Activated naive CD8-positive, alpha-beta T cell (primary cell): Measurements from ENCODE around the gene FASN.

Source experiments
- H3K27ac Mint-ChIP-seq: one replicate; pipeline ENCODE4 v1.8.0; 2021; ENCODE audit warnings: mixed read lengths
- H3K27me3 Mint-ChIP-seq: one replicate; pipeline ENCODE4 v1.8.0; 2021; ENCODE audit warnings: mixed read lengths
- H3K36me3 Mint-ChIP-seq: one replicate; pipeline ENCODE4 v1.8.0; 2021; ENCODE audit warnings: mixed read lengths
- H3K4me1 Mint-ChIP-seq: one replicate; pipeline ENCODE4 v1.8.0; 2021; ENCODE audit warnings: low read depth, mixed read lengths
- H3K4me3 Mint-ChIP-seq: one replicate; pipeline ENCODE4 v1.8.0; 2021; ENCODE audit warnings: mild to moderate bottlenecking, mixed read lengths
- H3K9me3 Mint-ChIP-seq: one replicate; pipeline ENCODE4 v1.8.0; 2021; ENCODE audit warnings: low read depth, mixed read lengths

FASN gene

DNA sequence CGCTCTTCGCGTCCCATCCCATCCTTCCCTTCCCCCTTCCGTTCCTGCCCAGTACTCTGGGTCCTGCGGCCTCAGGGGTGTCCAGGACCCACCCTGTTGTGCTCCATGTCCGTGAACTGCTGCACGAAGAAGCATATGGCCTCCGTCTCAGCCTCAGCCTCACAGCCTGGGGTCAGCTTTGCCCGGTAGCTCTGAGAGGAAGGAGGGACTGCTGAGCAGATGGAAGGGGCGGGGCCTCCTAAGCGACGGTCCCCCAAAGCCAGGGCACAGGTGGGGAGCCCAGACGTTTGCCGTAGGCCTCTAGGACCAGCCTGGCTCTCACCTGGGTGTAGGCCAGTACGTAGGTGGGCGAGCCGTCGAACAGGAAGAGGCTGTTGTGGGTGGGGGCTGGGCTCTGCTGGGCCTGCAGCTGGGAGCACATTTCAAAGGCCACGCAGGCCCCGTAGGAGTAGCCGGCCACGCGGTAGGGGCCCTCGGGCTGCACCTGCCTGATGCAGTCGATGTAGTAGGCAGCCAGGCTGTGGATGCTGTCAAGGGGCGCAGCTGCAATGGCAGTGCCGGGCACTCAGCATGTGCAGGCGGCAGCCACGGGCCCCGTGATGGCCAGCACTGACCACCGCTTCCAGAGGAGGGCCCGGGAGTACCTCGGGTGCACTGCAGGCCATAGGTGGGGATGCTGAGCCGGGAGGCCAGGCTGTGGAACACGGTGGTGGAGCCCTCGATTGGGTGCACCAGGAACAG, 17.8 kb downstream of the FASN start:
- Mint-ChIP-seq H3K27ac (no peak overlapping the region), H3K9me3 (no peaks in the 10 kb centered on the region), H3K4me3 (no peak overlapping the region), H3K27me3 (no peaks in the 10 kb centered on the region), H3K36me3 (peaks cover 2% of the 10 kb centered on the region), H3K4me1 (no peaks in the 10 kb centered on the region)

DNA sequence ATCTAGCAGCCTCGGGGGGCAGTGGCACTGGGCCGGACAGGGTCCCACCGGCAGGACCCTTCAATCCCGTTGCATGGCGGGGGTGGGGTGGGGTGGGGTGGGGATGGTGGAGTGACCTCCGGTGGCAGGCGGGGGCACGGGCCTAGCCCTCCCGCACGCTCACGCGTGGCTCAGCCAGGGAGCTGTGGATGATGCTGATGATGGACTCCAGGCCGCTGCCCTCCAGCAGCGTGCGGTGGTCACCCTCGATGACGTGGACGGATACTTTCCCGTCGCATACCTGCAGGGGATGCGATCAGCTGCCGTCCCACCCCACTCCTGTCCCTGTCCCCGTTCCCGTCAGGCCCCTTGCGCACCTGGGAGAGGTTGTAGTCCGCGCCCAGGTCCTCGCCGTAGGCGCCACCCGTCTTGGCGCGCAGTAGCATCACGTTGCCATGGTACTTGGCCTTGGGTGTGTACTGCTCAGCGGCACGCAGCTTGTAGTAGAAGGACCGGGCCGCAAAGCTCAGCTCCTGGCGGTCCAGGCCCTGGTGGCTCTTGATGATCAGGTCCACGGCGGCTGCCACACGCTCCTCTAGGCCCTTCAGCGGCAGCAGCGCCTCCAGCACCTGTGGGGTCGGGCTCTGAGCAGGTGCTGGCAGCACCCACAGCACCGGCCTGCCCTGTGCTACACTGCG, 18.9 kb downstream of the FASN start:
- no peak overlapping the region for H3K4me3 Mint-ChIP-seq
- peaks cover 2% of the 10 kb centered on the region for H3K36me3 Mint-ChIP-seq
- no peaks in the 10 kb centered on the region for H3K4me1 Mint-ChIP-seq

DNA sequence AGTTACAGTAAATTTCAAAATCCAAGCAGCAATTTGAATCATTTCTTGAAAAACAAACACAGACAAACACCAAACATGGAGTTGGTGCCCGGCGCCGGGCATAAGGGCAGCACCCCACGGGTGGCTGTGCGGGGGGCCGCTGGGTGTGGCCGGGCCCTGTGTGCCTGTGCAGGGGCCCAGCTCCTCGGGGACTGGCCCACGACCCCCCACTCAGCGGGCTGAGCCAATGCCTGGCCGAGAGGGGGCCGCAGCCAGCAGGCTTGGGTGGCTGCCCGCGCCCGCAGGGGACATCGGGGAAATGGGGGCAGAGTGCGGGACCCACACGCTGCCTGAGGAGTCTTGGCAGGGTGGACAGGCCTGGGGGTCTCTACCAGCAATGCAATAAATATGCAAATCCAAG, 19.6 kb downstream of the FASN start:
- Mint-ChIP-seq H3K4me3 (no peak overlapping the region), H3K4me1 (no peaks in the 10 kb centered on the region), H3K27me3 (no peaks in the 10 kb centered on the region), H3K36me3 (peaks cover 2% of the 10 kb centered on the region), H3K9me3 (no peaks in the 10 kb centered on the region), H3K27ac (no peak overlapping the region)

More for the DNA sequence above, 18.9 kb downstream of the FASN start:
- Mint-ChIP-seq H3K27ac (no peak overlapping the region), H3K9me3 (no peaks in the 10 kb centered on the region), H3K27me3 (no peaks in the 10 kb centered on the region)

DNA sequence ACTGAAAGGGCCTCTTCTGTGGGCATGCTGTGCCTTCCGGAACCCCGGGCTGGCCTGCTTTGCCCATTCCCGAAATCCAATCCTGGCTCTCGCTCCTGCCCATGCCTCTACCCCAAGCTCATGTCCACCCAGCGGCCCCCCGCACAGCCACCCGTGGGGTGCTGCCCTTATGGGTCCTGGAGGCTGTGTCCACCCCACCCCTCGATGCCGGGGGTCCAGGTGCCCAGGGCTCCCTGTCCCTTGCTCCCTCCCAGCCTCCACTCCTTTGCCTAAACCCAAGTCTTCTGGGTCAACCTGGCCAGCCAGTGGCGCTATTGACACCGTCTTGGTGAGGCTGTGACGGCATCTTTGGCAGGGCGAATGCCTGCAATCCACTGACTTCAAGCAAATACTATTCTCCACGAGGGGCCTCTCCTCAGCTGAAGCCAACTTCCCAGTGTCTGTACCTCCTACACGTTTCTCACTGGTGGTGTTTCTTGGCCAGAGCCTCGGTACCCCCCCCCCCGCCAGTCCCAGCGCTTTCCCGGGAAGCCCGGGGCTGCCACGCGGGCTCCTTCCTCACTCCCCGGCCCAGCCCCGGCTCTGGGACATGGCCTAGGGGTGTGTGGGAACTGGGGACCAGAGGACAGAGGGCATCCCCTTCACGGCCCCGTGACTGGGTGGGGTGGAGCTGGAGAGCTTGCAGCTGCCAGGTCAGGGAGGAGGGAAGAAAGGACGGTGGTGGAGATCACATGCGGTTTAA, 20.2 kb downstream of the FASN start:
- H3K27me3 Mint-ChIP-seq = no peaks in the 10 kb centered on the region
- H3K4me1 Mint-ChIP-seq = no peaks in the 10 kb centered on the region
- H3K36me3 Mint-ChIP-seq = peaks cover 2% of the 10 kb centered on the region
- no peak overlapping the region for H3K4me3 Mint-ChIP-seq
- no peak overlapping the region for H3K27ac Mint-ChIP-seq
- H3K9me3 Mint-ChIP-seq = no peaks in the 10 kb centered on the region

DNA sequence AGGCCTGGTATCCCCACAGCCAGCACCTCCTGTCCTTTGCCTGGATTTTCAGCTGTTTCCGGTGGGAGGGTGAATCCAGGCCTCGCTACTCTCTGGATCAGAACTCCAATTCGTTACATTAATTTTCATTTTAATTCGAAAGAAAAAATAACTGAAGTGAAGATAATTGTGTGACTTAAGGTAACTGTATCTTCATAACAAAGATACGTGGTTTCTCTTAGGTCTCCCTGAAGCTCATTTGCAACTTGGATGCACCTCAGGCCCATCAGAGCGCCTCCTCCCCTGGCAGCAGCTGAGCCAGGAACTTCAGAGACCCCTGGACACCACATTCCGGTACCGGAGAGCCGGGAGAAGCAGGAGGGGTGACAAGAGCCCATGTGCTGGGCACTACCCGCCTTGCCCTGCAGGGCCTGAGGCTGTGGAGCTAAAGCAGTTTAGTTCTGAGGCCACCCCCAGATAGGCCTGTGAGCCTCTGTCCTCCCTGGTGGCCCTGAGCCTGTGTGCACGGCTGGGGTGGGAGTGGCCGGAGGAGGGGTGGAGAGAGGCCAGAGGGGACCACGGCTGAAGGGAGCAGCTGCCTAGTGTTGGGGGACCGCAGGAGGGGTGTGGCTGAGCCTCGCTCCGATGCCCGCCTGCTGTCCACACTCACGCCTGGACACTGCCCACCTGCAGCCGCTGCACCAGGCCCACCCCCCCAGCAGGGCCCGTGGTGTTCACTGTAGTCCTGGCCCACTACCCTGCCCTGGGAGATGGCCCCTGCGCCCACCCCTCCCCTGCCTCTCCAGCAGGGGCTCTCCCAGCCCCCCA, 21.0 kb downstream of the FASN start:
- H3K4me3 Mint-ChIP-seq = no peak overlapping the region
- no peaks in the 10 kb centered on the region for H3K4me1 Mint-ChIP-seq

DNA sequence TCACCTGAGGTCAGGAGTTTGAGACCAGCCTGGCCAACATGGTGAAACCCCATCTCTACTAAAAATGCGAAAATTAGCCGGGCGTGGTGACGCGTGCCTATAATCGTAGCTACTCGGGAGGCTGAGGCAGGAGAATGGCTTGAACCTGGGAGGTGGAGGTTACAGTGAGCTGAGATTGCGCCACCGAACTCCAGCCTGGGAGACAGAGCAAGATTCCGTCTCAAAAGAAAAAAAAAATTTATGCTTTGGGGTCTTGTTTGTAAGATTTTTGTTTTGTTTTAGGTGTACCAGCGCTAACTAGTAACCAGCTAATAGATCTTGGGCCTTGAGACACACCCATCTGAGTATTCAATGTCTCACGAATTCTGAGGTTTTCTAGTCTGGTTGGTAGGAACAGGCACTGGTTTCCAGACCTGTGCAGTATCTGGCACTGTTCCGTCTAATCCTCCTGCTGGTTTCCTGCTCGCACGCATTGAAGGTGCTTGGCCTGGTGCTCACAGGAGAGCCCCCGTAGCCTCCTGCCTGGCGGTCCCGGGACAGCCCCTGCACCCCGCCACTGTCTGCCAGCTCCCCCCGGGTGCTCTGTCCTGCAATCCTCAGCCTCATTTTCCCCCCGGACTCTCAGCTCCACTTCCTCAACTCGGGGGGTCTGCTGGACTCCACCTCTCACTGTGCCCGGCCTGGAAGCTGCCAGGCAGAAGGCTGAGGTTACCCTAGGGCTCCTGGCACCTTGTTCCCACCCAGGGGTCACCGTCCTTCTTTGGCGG, 21.8 kb downstream of the FASN start:
- peaks cover 2% of the 10 kb centered on the region for H3K36me3 Mint-ChIP-seq

More for the DNA sequence above, 21.0 kb downstream of the FASN start:
- H3K27me3 Mint-ChIP-seq = no peaks in the 10 kb centered on the region
- H3K27ac Mint-ChIP-seq = no peak overlapping the region
- peaks cover 2% of the 10 kb centered on the region for H3K36me3 Mint-ChIP-seq
- H3K9me3 Mint-ChIP-seq = no peaks in the 10 kb centered on the region

DNA sequence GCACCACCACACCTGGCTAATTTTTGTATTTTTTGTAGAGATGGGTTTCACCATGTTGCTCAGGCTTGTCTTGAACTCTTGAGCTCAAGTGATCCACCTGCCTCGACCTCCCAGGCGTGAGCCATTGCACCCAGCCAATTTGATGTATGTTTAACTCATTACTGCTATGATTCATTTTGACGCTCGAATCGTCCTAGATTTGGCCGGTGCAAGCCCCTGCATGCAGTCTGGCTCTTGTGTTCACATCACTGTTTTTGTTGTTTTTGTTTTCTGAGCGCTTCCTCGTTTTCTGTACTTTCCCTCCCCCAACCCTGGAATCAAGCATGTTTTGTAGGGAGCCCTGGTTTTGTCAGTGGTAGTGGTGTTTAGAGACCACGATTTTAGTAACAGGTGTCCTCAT, 24.6 kb downstream of the FASN start:
- H3K36me3 Mint-ChIP-seq = peaks cover 2% of the 10 kb centered on the region
- H3K4me1 Mint-ChIP-seq = no peaks in the 10 kb centered on the region
- H3K27me3 Mint-ChIP-seq = no peaks in the 10 kb centered on the region
- H3K4me3 Mint-ChIP-seq = no peak overlapping the region
- no peaks in the 10 kb centered on the region for H3K9me3 Mint-ChIP-seq
- H3K27ac Mint-ChIP-seq = no peak overlapping the region

More for the DNA sequence above, 21.8 kb downstream of the FASN start:
- H3K27ac Mint-ChIP-seq = no peak overlapping the region
- H3K4me1 Mint-ChIP-seq = no peaks in the 10 kb centered on the region
- no peaks in the 10 kb centered on the region for H3K9me3 Mint-ChIP-seq
- H3K27me3 Mint-ChIP-seq = no peaks in the 10 kb centered on the region
- no peak overlapping the region for H3K4me3 Mint-ChIP-seq

DNA sequence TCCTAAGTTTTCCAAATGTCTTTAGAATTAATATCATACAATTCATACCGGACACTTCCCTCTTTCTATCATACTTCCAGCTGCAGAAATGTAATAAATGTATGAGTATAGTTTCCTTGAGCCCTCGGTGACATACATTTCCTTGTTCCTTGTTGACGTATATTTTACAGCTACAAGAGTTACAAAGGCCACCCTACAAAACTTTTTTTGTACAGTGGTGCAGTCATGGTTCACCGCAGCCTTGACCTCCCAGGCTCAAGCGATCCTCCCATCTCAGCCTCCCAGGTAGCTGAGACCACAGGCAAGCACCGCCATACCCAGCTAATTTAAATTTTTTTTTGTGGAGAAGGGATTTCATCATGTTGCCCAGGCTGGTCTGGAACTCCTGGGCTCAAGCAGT, 25.2 kb downstream of the FASN start:
- no peaks in the 10 kb centered on the region for H3K4me1 Mint-ChIP-seq
- H3K27me3 Mint-ChIP-seq = no peaks in the 10 kb centered on the region
- H3K36me3 Mint-ChIP-seq = no peaks in the 10 kb centered on the region

DNA sequence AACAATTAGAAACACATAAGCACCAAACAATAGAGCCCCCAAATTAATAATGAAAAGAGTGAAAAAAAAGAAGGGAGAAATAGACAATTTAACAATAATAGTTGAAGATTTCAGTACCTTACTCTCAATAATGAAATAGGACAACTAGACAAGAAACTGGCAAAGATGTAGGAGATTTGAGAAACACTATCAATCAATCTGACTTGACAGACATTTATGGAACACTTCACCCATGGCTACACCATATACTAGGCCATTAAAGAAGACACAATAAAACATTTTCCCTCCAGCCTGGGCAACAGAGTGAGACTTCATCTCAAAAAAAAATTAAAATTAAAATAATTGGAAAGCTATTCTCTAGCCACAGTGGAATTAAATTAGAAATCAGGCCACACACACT, 27.4 kb downstream of the FASN start:
- peaks cover 4% of the 10 kb centered on the region for H3K4me1 Mint-ChIP-seq
- no peaks in the 10 kb centered on the region for H3K27me3 Mint-ChIP-seq
- no peak overlapping the region for H3K4me3 Mint-ChIP-seq
- no peaks in the 10 kb centered on the region for H3K36me3 Mint-ChIP-seq
- H3K27ac Mint-ChIP-seq = no peak overlapping the region
- H3K9me3 Mint-ChIP-seq = no peaks in the 10 kb centered on the region

More for the DNA sequence above, 25.2 kb downstream of the FASN start:
- Mint-ChIP-seq H3K27ac (no peak overlapping the region), H3K9me3 (no peaks in the 10 kb centered on the region), H3K4me3 (no peak overlapping the region)

DNA sequence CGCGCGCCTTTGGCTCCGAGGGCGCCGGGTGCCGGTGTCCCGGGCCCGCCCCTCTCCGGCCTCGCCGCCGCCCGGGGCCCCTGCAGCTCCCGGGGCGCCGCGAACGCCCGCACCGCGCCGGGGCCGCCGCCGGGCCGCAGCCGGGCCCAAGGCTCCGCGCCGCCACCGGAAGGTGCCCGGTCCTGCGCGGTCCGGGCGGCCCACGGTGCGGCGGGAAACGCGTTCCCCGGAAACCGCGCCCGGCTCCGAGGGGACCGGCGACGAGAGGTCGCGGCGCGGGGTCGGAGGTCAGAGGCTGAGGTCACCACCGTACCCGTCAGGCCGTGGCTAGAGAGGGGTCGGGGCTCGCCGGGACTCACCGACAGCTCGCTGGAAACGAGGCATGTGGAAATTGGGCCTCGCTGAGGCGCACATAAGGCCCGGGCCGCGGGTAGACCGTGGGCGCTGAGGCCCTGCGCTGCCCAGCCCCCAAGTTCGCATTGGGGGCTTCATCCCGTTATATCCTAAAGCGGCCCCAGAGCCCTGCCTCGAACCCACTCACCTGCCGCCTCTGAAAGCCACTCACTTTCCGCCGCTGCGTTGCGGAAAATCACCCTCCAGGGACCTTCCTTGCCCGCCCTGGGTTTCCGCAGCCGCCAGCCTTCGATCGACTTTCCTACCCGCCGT, 32.3 kb downstream of the FASN start, which contains the start of gene DUS1L:
Gene DUS1L, minus strand, starts transcription at position 167 of the 666 bp plus-strand sequence. CDS start 745 bp downstream, outside the sequence.
- H3K9me3 Mint-ChIP-seq = no peaks in the 10 kb centered on the region
- H3K27ac Mint-ChIP-seq = peak within 1 kb of the TSS; percentile 88
- H3K4me1 Mint-ChIP-seq = peaks cover 8% of the 10 kb centered on the region
- peak within 1 kb of the TSS; percentile 87 for H3K4me3 Mint-ChIP-seq
- H3K27me3 Mint-ChIP-seq = no peaks in the 10 kb centered on the region
- H3K36me3 Mint-ChIP-seq = no peaks in the 10 kb centered on the region

DNA sequence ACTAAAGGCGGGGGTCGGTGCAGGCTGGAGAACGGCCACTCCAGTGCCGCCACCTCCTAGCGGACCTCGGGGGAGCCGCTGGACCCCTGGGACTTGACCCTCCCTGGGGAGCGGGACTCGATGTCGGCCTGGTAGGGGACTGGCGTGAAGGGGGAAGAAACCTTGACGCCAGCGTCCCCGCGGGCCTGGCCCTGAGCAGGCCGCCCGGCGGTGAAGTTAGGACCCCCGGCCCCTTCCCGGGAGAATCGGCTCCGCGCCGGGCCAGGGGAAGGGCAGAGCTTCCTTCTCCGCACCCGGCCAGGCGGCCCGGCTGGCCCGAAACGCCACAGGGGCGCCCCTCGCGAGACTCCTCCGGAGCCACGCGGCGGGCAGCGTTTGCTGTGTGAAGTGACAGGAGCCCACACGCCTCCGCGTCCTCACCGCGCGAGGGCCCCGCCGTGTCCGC, 32.8 kb downstream of the FASN start:
- Mint-ChIP-seq H3K27me3 (no peaks in the 10 kb centered on the region), H3K9me3 (no peaks in the 10 kb centered on the region), H3K4me1 (peaks cover 8% of the 10 kb centered on the region), H3K27ac (peak overlapping the region; percentile 58), H3K4me3 (peak overlapping the region; percentile 72), H3K36me3 (no peaks in the 10 kb centered on the region)

DNA sequence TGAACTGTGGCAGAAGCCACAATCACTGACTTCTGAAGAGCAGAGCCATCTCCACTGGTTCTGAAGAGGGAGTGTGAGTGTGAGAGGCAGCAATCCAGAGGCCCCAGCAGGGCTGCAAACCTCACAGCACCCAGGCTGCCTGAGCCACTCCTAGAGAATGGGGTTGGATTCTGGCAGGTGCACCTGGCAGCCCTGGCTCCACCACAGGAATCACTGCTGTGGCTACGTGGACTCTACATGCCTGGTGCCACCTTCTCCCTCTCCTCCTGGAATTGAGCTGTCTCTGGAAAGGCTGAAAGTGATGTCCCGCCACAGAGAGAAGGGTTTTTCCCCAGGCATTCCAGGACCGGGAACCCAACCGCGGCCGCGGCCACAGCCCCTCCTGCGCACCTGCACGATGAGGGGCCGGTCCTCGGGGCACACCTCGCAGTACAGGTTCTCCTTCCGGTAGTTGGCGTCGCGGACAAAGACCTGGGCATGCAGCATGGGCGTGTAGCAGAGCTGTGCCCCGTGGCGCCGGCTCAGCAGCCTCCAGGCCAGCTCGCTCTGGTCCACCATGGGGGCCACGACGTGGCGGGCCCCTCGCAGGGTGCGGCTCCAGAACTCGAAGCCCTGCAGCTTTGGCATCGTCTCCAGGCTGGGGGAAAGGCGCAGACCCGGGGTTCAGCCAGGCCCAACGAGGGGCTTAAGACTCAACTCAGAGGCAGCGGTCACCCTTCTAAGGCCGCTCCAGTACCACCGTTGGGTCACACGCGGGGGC, 33.4 kb downstream of the FASN start:
- Mint-ChIP-seq H3K36me3 (no peaks in the 10 kb centered on the region), H3K4me3 (peak overlapping the region; percentile 72), H3K27ac (peak overlapping the region; percentile 58), H3K9me3 (no peaks in the 10 kb centered on the region), H3K27me3 (no peaks in the 10 kb centered on the region), H3K4me1 (peaks cover 8% of the 10 kb centered on the region)
